GM19467 (cell line): ENCODE results near the gene BTAF1.

Experiments
- ATAC-seq: cut with Tn5 transposase; IDR thresholded peaks from one replicate; pipeline ENCODE4 v1.9.1; 2021; ENCODE audit warnings: mild to moderate bottlenecking, moderate library complexity; ENCODE audit not compliant: unreplicated experiment

Gene BTAF1

GRCh38 chr10:91907914-91908336 is 15.6 kb upstream of the BTAF1 start:
- ATAC-seq = no peak

DNA sequence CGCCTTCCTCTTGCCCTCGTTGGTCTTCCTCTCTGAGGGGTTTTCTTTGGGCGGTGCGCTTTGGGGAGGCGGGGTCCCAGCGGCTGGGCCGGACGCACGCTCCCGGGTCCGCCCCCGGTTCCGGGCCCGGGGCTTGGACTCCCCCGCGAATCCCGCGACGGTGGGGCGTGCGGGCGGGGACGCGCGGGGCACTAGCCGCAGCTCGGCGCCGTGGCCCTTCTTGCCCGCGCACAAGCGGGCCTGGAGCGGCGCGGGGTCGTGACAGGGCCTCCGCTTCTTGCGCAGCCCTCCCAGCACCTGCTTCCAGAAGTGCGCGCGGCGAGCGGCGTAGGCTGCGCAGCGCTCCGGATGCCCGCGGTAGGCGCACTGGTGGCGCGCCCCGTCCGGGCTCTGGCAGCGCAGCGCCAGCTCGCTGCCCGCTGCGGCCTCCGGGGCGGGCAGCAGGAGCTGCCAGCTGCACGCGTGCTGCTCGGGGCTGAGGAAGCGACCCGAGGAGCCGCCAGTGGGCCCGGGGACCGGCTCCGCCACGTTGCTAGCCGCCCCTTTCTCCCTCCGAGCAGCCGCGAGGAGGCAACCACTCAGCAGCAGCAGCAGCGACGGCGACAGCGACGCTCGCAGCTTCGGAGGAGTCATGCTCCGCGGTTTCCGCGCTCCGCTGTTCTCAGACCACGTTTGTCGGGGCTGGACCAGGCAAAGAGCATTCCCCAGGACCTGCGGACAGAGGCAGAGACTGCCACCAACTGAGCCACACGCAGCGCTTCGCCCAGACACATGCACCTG is 15.0 kb upstream of the BTAF1 start:
- ATAC-seq = peak; percentile 94

DNA sequence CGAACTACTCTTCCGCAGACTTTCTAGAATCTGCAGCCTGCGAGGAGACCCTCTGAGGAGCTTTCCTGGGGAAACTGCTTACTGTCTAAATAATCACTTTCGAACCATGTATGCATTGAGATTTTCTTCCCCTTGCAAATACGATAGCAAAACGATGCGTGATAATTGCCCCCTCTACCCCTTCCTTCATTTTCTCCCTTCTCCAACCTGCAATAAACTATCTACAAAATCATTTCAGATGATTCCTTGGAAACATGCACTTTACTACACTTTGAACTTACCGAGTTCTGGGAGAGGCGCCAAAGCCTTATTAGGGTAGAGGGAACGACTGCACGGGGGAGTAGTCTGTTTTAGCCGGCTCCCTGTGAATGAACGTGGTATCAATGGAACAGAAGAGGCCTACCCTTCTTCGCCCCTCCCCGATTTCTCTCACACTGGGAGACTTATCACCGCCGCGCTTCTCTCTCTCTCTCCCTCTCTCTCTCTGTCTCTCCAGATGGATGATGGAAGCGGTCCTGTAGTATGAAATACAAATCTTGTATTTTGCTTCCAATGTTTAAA is 14.4 kb upstream of the BTAF1 start, which contains the start of gene FGFBP3:
Gene FGFBP3 (minus strand): TSS at position 370 of the 561 bp plus-strand sequence. CDS start 517 bp downstream, outside the sequence.
- ATAC-seq = no peak

GRCh38 chr10:91910467-91910866 is 13.1 kb upstream of the BTAF1 start:
- ATAC-seq = no peak

DNA sequence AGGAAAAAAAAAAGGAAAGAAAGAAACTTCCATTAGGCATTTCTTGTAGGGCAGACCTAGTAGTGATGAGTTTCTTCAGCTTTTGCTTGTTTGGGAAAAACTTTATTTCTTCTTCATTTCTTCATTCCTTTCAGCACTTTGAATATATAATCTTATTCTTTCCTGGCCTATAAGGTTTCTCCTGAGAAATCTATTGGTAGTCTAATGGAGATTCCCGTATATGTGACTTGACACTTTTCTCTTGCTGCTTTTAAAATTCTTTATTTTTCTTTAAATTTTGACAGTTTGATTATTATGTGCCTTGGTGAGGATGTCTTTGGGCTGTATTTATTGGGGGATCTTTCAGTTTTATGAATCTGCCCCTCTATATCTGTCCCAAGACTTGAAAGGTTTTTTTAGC is 3.9 kb upstream of the BTAF1 start:
- ATAC-seq = no peak

GRCh38 chr10:91924212-91925021 is 847 bp downstream of the BTAF1 start:
- no peak for ATAC-seq

GRCh38 chr10:91925022-91925320 is 1.4 kb downstream of the BTAF1 start:
- ATAC-seq = no peak

- ATAC-seq = no peak
Measured at GRCh38 chr10:91930939-91931338, 7.4 kb downstream of the BTAF1 start.

DNA sequence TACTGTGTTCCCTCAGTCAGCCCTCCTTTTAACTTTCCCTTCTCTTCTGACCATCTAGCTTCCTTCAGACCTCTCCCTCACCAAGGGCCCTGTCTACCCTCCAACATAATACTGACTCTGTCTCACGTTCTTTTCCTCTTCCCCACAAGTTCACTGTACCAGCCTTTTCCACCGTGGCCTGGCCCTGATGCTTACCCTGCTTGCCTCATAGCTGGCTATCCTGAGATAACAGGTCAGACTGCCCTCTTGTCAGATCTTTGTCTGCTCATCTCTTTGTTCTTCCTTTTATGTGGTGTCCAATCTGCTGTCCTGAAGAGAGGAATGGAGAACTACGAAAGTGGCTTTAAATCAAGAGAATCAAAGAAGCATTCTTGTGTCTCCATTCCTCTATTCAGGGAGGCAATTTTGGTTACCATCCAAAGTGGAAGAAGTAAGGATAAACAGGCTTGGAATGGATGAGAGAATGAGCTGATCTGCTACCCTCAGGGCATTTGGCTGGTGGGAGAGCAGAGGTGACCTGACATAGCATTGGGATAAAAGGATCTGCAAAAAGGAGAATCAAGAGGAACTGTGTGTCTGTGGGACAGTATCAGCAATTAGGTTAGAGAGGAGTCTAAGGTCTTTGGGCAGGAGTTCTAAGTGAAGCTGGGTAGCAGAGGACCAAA is 8.1 kb downstream of the BTAF1 start:
- no peak for ATAC-seq

DNA sequence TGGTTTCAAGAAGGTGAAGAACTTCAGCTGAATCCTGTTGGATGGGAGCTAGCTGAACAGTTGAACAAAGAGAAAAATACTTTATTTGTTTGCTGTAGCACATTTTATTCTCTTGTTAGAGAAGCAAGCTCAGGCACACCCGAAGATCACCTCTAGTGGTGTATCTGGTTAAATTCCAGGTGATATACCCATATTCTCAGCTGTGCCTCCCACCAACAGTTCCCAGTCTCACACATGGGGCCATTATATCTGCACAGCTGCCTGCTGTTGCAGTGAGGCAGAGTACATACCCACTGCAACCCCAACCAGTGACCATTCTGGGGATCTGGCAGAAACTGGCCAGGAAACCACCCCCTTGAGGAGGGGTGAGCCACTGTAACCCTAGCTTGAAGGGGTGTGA is 9.2 kb downstream of the BTAF1 start:
- no peak for ATAC-seq

DNA sequence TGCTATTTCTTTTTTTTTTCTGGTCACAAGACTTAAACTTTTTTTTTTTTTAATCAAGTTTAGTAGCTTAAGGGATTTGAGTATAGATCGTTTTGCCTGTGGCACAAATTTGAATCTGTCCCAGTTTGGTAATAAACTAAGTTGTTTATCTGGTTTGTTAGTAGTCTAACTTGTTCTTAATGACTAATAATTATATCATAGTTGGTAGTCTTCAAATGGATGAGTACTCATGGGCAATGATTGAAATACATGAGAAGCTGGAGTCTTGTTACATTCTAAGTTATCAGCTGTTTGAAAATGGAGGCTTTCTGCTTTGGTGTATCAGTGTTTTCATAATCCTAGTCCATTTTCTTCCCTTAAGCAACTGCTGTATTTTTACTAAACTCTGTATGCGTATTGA is 12.3 kb downstream of the BTAF1 start:
- no peak for ATAC-seq

- ATAC-seq = no peak
Measured at GRCh38 chr10:91939653-91940052, 16.1 kb downstream of the BTAF1 start.

DNA sequence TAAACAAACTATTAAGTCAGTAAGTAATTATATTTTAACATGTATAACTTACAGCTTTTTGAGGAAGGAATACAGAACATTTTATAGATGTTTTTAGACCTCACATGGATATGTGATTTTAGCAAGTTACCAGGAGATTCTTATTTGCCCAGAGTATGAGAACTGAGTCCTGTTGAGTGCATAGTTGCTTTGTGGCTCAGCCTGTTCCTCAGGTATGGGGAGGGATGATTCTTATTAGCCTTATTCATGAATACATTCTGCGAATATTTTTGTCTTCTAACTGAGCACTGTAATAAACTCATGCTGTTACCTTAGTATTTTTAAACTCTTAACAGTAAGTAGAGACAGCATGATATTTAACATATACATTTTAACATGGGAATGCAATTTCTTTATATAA is 17.9 kb downstream of the BTAF1 start:
- ATAC-seq = no peak

DNA sequence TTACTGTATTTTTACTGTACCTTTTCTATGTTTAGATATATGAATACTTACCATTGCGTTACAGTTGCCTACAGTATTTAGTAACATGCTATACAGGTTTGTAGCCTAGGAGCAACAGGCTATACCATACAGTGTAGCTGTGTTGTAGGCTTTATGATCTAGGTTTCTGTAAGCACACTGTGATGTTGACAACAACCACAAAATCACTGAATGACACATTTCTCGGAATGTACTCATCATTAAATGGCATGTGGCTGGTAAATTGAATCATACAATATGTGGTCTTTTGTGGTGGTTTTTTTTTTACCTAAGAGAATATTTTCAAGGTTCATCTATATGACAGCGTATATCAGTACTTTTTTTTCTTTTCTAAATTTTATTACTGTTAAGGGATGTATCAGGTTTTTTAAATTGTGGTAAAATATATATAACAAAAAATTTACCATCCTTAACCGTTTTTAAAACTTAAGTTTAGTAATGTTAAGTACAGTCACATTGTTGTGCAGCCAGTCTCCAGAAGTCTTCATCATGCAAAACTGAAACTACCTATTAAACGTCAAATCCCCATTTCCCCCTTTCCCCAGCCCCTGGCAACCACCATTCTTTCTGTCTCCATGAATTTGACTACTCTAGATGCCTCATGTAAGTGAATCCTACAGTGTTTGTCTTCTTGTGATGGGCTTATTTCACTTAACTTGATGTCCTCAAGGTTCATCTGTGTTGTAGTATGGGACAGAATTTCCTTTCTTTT is 21.5 kb downstream of the BTAF1 start:
- ATAC-seq = no peak

GRCh38 chr10:91953600-91954160 is 30.1 kb downstream of the BTAF1 start:
- ATAC-seq = no peak

GRCh38 chr10:91955114-91955513 is 31.5 kb downstream of the BTAF1 start:
- ATAC-seq = no peak

- no peak for ATAC-seq
Measured at GRCh38 chr10:91957091-91957490, 33.5 kb downstream of the BTAF1 start.

- no peak for ATAC-seq
Measured at GRCh38 chr10:91969297-91969696, 45.7 kb downstream of the BTAF1 start.

GRCh38 chr10:91974960-91975359 is 51.4 kb downstream of the BTAF1 start:
- ATAC-seq = no peak

DNA sequence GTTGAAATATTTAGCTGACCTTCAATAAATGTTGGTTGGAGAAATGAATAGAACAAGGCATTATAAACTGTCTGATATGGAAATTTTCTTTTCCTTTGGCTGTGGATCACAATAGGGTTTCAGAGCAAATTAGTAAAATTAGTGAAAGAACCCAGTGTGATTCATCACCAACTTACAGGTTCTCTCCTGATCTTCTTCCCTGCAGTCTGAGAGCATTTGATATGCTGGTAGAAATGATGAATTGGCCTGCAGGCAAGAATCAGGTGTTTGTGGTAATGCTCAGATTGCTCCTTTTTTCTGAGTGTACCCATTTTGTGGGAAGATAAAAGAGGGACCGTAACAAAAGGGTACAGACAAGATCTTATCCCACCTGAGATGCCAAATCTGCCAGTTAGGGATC is 51.9 kb downstream of the BTAF1 start:
- ATAC-seq = no peak
